HG03135 (cell line): ENCODE measurements around the gene HTRA2.
"Not testable (repeated sequence)": the region's sequence is repeated elsewhere in the genome, so short reads cannot be mapped to it uniquely, and the experiment has no call there.

Experiments used
- ATAC-seq: cut with Tn5 transposase; IDR thresholded peaks from one replicate; pipeline ENCODE4 v1.9.1; 2021; ENCODE audit warnings: mild to moderate bottlenecking, moderate library complexity; ENCODE audit not compliant: unreplicated experiment

HTRA2 gene

DNA sequence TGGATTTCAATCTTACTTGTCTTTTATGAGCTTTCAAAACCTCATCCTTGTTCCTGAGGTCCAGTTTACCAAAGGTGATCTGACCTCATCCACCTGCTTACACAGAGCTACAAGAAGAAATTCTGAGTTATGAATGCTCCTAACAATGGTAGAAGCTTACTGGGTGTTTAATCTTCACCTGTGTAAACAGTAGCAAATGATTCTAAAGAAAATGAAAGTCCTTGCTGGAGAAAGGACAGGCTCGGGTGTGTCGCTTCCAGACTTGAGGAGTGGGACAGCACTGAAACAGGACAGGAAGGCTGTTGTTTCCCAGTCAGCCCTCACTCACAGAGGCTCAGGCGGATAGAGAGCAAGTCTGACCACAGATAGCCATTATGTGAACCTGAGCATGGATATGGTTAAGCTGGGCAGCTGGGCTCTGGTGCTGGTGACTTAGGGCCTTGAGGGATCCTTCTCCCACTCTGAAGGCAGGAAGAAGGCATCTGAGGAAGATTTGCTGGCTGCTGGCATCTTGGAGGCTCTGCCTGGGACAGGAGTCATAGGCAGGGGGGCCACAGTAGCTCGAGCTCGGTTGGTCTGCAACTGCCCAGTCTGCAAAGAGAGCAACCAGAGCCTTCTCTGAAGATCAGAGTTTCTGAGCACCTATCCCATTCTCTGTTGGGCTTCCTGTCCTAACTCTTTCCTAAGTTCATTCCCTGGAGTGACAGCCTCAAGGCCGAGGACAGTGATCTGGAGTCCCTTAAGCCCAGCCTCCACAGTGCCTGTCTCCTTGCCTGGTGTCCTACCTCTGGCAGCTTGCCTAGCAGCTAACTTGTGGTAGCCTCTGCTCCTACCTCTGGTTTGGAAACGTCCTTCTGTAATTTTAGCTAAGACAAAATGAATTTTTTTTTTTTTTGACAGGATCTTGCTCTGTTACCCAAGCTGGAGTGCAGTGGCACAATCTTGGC, 28.8 kb downstream of the HTRA2 start:
- no peak for ATAC-seq

GRCh38 chr2:74559912-74560311, 30.2 kb downstream of the HTRA2 start:
- no peak for ATAC-seq

DNA sequence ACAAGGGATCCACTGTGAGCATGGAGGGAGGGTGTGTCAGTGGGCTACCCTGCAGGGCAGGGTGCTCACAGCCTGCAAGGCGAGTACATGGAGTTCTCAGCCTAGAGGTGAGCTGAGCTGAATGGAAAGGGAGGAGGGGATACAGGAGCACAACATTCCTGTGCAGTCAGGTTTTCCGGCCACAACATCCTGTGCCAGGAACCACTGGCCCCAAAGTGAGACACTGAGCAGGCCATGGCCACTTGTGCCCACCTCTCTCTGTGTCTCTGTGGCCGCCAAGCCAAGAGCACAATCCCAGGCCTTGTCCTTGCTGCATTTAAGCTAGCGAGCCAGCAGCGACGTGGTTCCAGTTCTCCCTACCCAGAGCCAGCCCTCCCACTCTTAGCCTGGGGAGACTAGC, 30.9 kb downstream of the HTRA2 start:
- no peak for ATAC-seq

DNA sequence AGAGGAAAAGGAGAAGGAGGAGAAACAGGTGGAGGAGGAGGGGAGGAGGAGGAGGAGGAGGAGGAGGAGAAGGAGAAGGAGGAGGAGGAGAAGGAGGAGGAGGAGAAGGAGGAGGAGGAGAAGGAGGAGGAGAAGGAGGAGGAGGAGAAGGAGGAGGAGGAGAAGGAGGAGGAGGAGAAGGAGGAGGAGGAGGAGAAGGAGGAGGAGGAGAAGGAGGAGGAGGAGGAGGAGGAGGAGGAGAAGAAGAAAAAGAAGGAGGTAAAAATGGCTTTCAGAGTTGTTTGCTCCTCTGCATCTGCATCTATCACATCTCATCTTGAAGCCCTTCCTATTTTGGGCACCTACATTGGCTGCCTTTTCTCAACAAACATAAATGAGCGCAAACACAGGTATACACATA, 31.3 kb downstream of the HTRA2 start:
- not testable (repeated sequence) for ATAC-seq

DNA sequence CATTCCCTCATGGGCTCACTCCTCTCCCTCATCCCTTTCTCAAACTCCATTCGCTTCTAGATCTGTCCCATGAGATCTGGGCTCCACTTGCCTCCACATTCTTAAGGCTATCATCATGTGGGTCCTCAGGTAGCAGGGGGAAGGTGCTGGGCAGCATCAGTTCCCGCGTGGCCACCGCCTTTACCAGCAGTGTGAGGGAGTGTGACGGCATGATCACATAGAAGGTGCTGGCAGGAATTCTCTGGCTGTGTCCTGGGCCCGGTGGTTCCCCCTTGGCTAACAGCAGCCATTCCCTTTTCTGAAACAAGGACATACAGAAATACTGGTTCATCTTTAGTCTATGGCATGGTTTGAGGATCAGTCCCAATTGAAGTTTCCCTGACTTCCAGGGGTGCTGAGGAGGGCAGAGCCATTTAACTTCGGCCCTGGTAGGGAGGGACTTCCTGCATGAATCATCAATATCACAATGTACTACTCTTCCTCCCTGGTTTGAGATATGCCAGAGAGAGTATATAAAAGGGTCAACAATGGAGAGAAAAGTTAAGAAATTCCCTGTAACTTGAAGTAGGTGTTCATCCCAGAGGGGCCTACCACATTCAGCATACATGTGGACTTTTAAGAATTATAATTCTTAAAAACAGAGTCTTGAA, 32.5 kb downstream of the HTRA2 start:
- ATAC-seq: no peak

GRCh38 chr2:74564222-74564621, 34.5 kb downstream of the HTRA2 start:
- ATAC-seq: no peak

DNA sequence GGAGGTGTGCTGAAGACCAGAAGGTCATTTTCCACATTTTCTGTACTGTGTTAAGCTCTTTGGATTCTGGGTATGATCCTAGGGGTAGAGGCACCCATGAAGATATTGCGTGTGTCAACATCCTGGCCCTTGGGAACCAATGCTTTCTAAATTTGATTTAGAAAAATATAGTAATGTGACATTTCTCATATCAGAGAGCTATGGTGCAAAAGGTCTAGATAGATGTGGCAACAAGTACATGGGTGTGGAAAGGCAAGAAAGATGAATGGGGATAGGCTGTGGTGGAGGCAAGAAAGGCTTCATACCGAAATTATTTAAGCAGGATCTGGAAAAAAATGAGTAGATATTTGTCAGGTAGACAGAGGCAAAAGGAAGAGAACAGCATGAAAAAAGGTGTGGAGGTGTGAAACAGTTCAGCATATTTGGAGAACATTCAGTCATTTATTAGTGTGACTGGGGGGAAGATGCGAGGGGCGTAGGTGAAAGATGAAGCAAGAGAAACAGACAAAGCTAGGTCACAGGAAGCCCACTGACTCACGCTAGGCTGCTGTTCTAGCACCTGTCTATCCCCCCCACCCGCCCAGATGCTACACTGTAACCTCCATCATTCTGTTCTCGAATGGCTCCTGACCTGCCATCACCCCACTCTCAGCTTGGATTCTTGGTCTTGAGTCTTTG, 36.5 kb downstream of the HTRA2 start:
- no peak for ATAC-seq

DNA sequence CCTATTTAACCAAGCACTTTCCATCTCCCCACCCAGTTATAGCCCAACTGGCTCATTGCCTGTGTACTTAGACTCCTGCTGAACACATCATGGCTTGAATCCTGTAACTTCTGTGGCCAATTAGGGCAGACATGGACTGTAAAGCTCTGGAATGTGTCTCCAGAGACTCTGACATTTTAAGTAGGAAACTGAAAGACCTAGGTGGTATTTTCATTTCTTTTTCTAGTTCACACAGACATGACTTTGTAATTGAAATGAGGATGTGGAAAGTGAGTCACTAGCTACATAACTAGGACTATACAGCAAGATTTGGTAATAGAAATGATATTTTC, 37.0 kb downstream of the HTRA2 start:
- no peak for ATAC-seq

DNA sequence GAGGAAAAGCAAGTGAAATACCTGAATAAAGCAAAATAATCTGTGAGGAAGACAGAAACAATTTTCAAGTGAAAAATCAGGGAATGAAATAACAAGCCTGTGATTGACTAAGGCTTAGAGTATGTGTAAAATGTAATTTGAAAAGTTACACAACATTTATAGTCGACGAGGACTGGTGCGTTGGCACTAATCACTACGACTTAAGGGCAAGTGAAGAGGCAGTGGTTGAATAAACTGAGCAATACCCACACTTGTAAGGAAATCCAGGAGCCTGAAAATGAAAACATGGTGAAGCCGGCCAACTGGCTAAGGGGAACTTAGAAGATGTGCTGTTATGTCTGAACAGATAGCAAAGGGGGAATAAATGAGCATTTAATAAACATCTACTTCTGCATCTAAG, 38.1 kb downstream of the HTRA2 start:
- ATAC-seq: no peak

GRCh38 chr2:74569686-74570085, 40.0 kb downstream of the HTRA2 start:
- ATAC-seq: no peak

- peak; percentile 58 for ATAC-seq
These were observed 41.3 kb downstream of the HTRA2 start for GRCh38 chr2:74571058-74571457.

DNA sequence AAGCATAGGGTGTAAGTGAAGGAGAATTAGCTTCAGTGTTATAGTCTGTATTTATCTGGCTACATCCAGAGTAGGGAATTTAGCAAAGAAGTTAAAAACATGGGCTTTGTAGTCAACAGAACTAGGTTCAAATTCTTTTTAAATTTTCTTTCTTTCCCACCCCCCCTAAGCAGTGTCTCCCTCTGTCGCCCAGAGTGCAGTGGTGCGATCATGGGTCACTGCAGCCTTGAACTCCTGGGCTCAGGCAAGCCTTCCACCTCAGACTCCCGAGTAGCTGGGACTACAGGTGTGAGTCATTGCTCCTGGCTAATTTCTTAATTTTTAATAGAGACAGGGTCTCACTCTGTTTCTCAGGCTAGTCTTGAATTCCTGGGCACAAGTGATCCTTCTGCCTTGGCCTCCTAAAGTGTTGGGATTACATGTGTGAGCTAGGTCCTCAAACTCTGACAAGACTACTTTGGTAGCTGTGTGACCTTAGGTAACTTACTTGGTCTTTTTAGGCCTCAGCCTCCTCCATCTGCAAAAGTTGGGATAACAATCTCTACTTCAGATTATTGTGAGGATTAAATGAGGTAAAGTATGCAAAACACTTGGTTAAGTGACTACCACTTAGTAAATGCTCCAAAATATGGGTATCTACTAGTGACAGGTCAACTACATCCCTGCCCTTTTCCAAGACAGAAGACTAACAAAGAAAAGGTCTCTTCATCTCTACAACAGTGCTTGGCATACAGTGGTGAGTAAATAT, 42.6 kb downstream of the HTRA2 start:
- ATAC-seq: no peak

DNA sequence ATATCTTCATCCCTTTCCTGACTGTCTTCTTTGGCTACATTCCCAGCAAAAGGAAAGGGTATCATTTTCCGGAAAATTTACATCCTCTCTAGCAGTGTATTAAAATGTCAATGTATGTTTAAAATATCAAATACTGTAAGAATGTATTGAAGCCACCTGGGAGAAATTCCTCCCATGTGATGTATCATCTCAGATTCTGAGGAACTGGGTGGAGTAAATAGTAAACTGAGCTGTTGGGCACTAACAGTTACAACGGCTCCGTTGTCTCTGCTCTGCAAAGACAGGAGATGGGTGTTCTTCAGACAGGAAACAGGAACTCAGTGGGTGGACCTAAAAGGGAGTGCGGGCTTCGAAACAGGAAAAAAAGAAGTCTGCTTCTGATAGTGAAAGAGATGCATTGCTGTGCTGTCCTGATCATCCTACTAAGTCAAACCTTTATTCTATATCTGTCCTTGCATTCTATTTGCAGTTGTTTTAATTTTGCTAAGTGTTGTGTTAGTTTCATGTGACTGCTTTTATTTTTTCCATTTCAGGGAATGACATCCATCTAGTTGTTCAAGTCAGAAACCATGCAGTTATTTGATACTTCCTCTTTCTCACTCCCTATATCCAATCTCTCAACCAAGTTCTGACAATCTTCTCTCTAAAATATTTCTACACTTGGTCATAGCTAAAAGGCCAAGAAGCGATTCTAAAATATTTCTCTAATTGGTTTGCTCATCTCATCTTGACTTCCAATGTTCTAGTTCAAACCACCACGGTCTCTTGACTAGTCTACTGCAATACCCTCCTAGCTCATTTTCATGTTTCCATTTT, 44.2 kb downstream of the HTRA2 start:
- ATAC-seq: peak; percentile 55

DNA sequence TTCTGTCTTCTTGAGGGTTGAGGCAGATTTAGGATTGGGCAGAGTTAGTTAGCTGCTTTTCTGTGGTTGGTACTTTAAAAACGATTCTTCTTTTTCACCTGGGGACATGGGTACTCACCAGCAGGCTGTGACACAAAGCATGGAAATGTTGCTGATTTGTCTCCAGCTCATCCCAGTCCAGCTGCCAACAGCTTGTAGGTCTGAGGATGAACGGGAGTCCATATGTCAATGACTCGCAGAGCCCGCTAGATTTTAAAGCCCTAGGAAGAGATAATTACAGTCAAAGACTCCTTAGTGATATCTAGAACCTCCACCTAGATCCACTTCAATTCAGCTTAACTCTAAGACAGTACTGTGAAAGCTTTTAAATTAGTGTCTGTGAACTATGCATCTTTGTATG, 45.6 kb downstream of the HTRA2 start:
- no peak for ATAC-seq

DNA sequence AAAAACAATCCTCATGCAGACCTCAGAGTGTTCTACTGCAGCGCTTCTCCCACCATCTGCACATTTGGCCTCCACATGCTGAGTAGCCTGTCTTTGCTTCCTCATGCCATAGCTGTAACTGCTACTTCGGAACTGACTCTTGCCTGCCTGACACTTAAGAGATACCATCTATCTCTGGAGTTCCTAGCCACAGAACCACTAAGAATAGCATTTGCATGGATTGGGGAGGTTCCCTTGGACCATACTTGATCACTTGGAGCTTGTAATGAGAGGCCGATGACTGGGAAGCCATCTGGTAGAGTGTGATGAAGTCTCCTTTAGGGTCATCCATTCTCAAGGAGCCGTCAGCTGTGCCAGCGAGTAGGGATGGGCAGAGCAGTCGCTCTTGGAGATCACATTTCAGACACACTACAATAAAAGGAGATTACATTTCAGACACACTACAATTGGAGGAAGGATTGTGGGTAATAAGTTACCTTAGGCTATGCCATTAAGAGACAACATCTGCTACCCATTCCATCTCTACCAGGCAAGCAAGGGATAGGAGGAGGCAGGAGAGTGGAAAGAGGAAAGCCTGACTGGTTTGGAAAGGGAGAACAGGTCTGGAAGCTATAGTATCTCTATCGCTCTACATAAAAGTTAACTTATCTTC, 46.6 kb downstream of the HTRA2 start:
- no peak for ATAC-seq

GRCh38 chr2:74576863-74577229, 47.1 kb downstream of the HTRA2 start:
- no peak for ATAC-seq

- ATAC-seq: no peak
These were observed 47.7 kb downstream of the HTRA2 start for GRCh38 chr2:74577448-74577847.

DNA sequence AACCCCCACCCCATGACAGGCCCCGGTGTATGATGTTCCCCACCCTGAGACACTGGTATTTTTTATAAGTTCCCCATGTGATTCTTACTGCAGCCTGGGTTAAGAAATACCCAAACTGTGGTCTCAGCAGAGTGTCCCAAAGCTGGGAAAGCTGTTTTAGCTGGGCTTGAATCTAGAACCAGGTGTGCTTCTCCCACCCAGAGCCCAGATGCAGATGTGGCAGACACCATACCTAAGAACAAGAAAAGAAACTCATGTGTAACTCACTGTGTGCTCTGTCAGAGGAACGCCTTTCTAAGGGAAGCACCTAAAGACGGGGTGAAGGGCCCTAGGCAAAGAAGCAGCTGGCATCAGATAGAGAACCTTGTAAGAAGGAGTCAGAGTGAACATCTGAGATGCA, 48.7 kb downstream of the HTRA2 start:
- no peak for ATAC-seq

DNA sequence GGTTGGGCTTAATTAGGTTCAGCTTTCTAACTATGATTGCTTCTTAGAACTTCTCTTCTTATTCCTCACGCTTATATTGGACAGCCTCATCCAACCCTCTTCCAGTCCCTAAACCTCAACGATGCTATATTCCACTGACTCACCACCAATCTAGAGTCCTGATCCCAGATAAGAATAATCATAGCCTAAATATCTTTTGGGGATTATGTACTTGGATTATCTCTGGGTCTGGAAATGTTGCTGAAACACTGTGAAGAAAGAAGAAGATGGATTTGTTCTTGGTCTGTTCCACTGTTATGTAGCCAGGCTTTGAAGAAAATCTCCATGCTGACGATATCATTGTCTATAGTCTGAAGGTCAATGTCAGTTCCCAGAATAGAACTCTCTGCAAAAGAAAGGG, 51.7 kb downstream of the HTRA2 start:
- ATAC-seq: no peak

DNA sequence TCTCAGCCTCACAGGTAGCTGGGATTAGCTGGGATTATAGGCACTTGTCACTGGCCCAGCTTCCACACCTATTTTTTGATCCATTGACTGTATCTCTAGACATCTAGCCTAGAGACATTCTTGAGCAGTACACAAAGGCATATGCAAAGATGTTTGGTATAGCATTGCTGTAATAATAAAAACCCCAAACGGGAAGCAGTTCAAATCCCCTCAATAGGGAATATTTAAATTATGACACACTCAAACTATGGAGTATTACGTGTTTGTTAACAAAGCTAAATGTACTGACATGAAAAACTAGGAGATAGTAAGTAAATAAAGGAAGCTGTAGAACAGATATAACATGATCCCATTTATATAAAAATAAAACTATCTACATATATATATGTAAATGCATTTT, 52.5 kb downstream of the HTRA2 start:
- ATAC-seq: no peak
